A549 (cell line): ENCODE results near the gene SMCR8. TPM values are rescaled to one million over a fixed set of nuclear protein-coding genes. Genes with fewer than 3 reads are reported as not detected.

Experiments
- ATAC-seq, 2 experiments: fragments of 200-7000 bp in 1 of 2; fragments of >200 bp in 1 of 2; cut with Nextera tagmentation in 1 of 2; cut with Tn5 transposase in 1 of 2; 3 replicates each; pipeline versions ENCODE4 v1.8.0 to v1.9.1; 2018 to 2020; ENCODE audit warnings: mild to moderate bottlenecking in 1 of 2, moderate library complexity in 1 of 2
- CTCF ChIA-PET: fragments of 300-600 bp; sonication (Branson Sonifier 250); formaldehyde crosslinking; extraction: SDS; loops from one replicate; lab custom pipeline; 2021; ENCODE audit warnings: antibody characterized with exemption, inconsistent platforms; lab: Yijun Ruan, JAX
- POLR2A ChIA-PET: fragments of 350-600 bp; formaldehyde crosslinking; extraction: SDS; loops from one replicate; lab custom pipeline; 2021; ENCODE audit warnings: antibody characterized with exemption, inconsistent platforms; lab: Yijun Ruan, JAX
- DNase-seq, 2 experiments: peaks; one replicate each; pipeline versions ENCODE4 v3.0.0 to v3.0.0-alpha.2; 2011 to 2016; ENCODE audit warnings: low read depth in 1 of 2, low spot score in 1 of 2
- FAIRE-seq: peaks from 2 replicates; lab custom pipeline; 2011; peaks lifted over from hg19 to GRCh38; lab: Jason Lieb, UNC
- H3K27ac ChIP-seq, 2 experiments: fragments of >200 bp; sonication (Bioruptor Twin); formaldehyde crosslinking; 3 replicates each; pipeline ENCODE4 v1.5.1; 2016 to 2017
- H3K4me1 ChIP-seq: fragments of >200 bp; sonication (Bioruptor Twin); formaldehyde crosslinking; 3 replicates; pipeline ENCODE4 v1.6.1; 2016
- H3K4me2 ChIP-seq: fragments of >200 bp; sonication (Bioruptor Twin); formaldehyde crosslinking; 3 replicates; pipeline ENCODE4 v1.6.1; 2016
- H3K4me3 ChIP-seq: fragments of >200 bp; sonication (Bioruptor Twin); formaldehyde crosslinking; 3 replicates; pipeline ENCODE4 v1.5.1; 2016
- H3K9me3 ChIP-seq: fragments of >200 bp; sonication (Bioruptor Twin); formaldehyde crosslinking; 3 replicates; pipeline ENCODE4 v1.6.1; 2016
- CEBPB ChIP-seq, 2 experiments: fragments of >200 bp in 1 of 2; sonication (Bioruptor Twin) in 1 of 2; formaldehyde crosslinking in 1 of 2; IDR thresholded peaks; 2 replicates each; pipeline ENCODE4 v1.6.1; 2012 to 2016
- CHD2 ChIP-seq: fragments of 150-350 bp; IDR thresholded peaks from 2 replicates; pipeline ENCODE4 v1.6.1; 2014; ENCODE audit warnings: low read length; ENCODE audit not compliant: partially characterized antibody
- CHD4 ChIP-seq: fragments of 200-600 bp; sonication (generic); IDR thresholded peaks from 2 replicates; pipeline ENCODE4 v1.6.1; 2016; ENCODE audit warnings: antibody characterized with exemption, mild to moderate bottlenecking, borderline replicate concordance
- CTCF ChIP-seq: fragments of >200 bp; sonication (Bioruptor Twin); formaldehyde crosslinking; IDR thresholded peaks from 3 replicates; pipeline ENCODE4 v1.5.1; 2016
- E2F6 ChIP-seq: IDR thresholded peaks from 2 replicates; pipeline ENCODE4 v1.6.1; 2012; ENCODE audit warnings: low read depth, borderline replicate concordance
- EHMT2 ChIP-seq: fragments of 200-600 bp; sonication (generic); IDR thresholded peaks from 2 replicates; pipeline ENCODE4 v1.6.1; 2016; ENCODE audit warnings: antibody characterized with exemption, low read depth, mild to moderate bottlenecking, moderate library complexity
- ESRRA ChIP-seq: fragments of 150-350 bp; IDR thresholded peaks from 2 replicates; pipeline ENCODE4 v1.6.1; 2014; ENCODE audit warnings: mild to moderate bottlenecking, low read length, borderline replicate concordance
- HES2 ChIP-seq: fragments of >200 bp; sonication (Bioruptor Twin); formaldehyde crosslinking; IDR thresholded peaks from 2 replicates; pipeline ENCODE4 v1.6.1; 2016
- HEYL ChIP-seq: fragments of 250-450 bp; sonication (Bioruptor Pico); IDR thresholded peaks from 2 replicates; pipeline ENCODE4 v1.8.0; 2021; ENCODE audit warnings: mild to moderate bottlenecking, moderate library complexity
- HMGXB4 ChIP-seq: fragments of 250-450 bp; sonication (Bioruptor Pico); IDR thresholded peaks from 2 replicates; pipeline ENCODE4 v1.5.0; 2021; ENCODE audit warnings: mild to moderate bottlenecking, moderate library complexity, borderline replicate concordance
- HOXB5 ChIP-seq: fragments of 250-450 bp; sonication (Bioruptor Pico); IDR thresholded peaks from 2 replicates; pipeline ENCODE4 v1.5.0; 2020; ENCODE audit warnings: mild to moderate bottlenecking, moderate library complexity
- JUNB ChIP-seq: fragments of >200 bp; sonication (Bioruptor Twin); formaldehyde crosslinking; IDR thresholded peaks from 2 replicates; pipeline ENCODE4 v1.6.1; 2016
- KDM1A ChIP-seq: fragments of 200-600 bp; sonication (generic); IDR thresholded peaks from 2 replicates; pipeline ENCODE4 v1.6.1; 2016; ENCODE audit warnings: low read depth, mild to moderate bottlenecking
- NFE2L2 ChIP-seq: fragments of 150-350 bp; conservative IDR thresholded peaks from 2 replicates; pipeline ENCODE4 v1.6.1; 2014; ENCODE audit warnings: low read length
- PHF8 ChIP-seq: fragments of 200-600 bp; sonication (generic); IDR thresholded peaks from 2 replicates; pipeline ENCODE4 v1.6.1; 2016; ENCODE audit warnings: low read depth, mild to moderate bottlenecking, antibody characterized with exemption, moderate library complexity, borderline replicate concordance
- POLR2A ChIP-seq: IDR thresholded peaks from 2 replicates; pipeline ENCODE4 v1.6.1; 2012; ENCODE audit warnings: mild to moderate bottlenecking, low read length
- RARB ChIP-seq: fragments of 250-450 bp; sonication (Bioruptor Pico); IDR thresholded peaks from 2 replicates; pipeline ENCODE4 v1.8.0; 2021; ENCODE audit warnings: mild to moderate bottlenecking, moderate library complexity
- RCOR1 ChIP-seq: fragments of 150-350 bp; IDR thresholded peaks from 2 replicates; pipeline ENCODE4 v1.6.1; 2014; ENCODE audit warnings: antibody characterized with exemption, low read length, low read depth
- REST ChIP-seq: fragments of 200-600 bp; sonication (generic); IDR thresholded peaks from 2 replicates; pipeline ENCODE4 v1.6.1; 2016; ENCODE audit warnings: antibody characterized with exemption, mild to moderate bottlenecking, moderate library complexity
- SMC3 ChIP-seq: fragments of >200 bp; sonication (Bioruptor Twin); formaldehyde crosslinking; IDR thresholded peaks from 3 replicates; pipeline ENCODE4 v1.6.1; 2018; ENCODE audit warnings: inconsistent platforms
- TFCP2L1 ChIP-seq: fragments of 250-450 bp; sonication (Bioruptor Pico); IDR thresholded peaks from 2 replicates; pipeline ENCODE4 v1.5.0; 2021; ENCODE audit warnings: mild to moderate bottlenecking
- USF2 ChIP-seq: fragments of 450-650 bp; IDR thresholded peaks from 2 replicates; pipeline ENCODE4 v1.6.1; 2014; ENCODE audit warnings: antibody characterized with exemption
- ZC3H11A ChIP-seq: fragments of 450-650 bp; IDR thresholded peaks from 2 replicates; pipeline ENCODE4 v1.6.1; 2014; ENCODE audit warnings: antibody characterized with exemption, mild to moderate bottlenecking
- ZNF302 ChIP-seq: fragments of 250-450 bp; sonication (Bioruptor Pico); IDR thresholded peaks from 2 replicates; pipeline ENCODE4 v1.9.0; 2021; ENCODE audit warnings: inconsistent platforms, mild to moderate bottlenecking, moderate library complexity
- ZSCAN20 ChIP-seq: fragments of 250-450 bp; sonication (Bioruptor Pico); IDR thresholded peaks from 2 replicates; pipeline ENCODE4 v1.8.0; 2022; ENCODE audit warnings: mild to moderate bottlenecking, moderate library complexity
- WGBS: methylation state at CpG from one replicate; pipeline ENCODE4 v1.1.6; 2017; ENCODE audit errors: missing lambda C conversion rate; 5-methylcytosine and 5-hydroxymethylcytosine counted together
- polyA plus RNA-seq, 4 experiments: library from polyadenylated mRNA; depleted of rRNA in 3 of 4; stranded (reverse); fragments of >200 nt; fragmentation: RNase III in 1 of 4; extraction: RNeasy Plus Mini Kit Qiagen cat#74134 plus additional on column Dnase treatment in 1 of 4; gene quantifications; 2 replicates in 3 of 4; 3 replicates in 1 of 4; pipeline ENCODE4 v1.2.3, GENCODE V29; 2011 to 2017

The SMCR8 gene
- polyA plus RNA-seq, 2 of the 4 experiments (the other 2 are of a cell fraction), result 12.3 to 15.8 TPM

GRCh38 chr17:18281788-18282187 is 33.3 kb upstream of the SMCR8 start:
- POLR2A ChIA-PET, result no interaction called here
- Histone ChIP-seq H3K4me2 (no peak overlapping the region), H3K4me3 (no peak overlapping the region), H3K9me3 (no peaks in the 10 kb centered on the region), H3K27ac (no peak overlapping the region), H3K4me1 (peaks cover 3% of the 10 kb centered on the region; the same call in 1 of the 3 replicates)
- DNase-seq, result no peak
- WGBS, result 91% methylated on average over 6 of the region's 6 CpGs
- CTCF ChIA-PET, result interaction anchor here (1.1 to 4.3 kb wide), 3 partner anchors 11 to 33 kb away, joined by 3 to 16 read pairs (median 5); no protein-coding TSS in a partner anchor
- TF ChIP-seq ZNF302 (CRISPR knock-in tag) (no peak), CTCF (no peak), CHD4 (no peak), CHD2 (no peak), ESRRA (no peak), USF2 (no peak), HMGXB4 (no peak), HEYL (CRISPR knock-in tag) (no peak), ZC3H11A (no peak), NFE2L2 (no peak), RCOR1 (no peak), HES2 (no peak), POLR2A (no peak), E2F6 (no peak)
- peak; percentile 65 for FAIRE-seq
- ATAC-seq, result no peak

GRCh38 chr17:18285296-18285695 is 29.8 kb upstream of the SMCR8 start:
- ChIA-PET POLR2A (no interaction called here), CTCF (interaction anchor here (0.8 to 2.6 kb wide), 5 partner anchors 10 to 68 kb away, joined by 3 to 8 read pairs (median 3); no protein-coding TSS in a partner anchor)
- H3K4me3 ChIP-seq, result no peak overlapping the region
- FAIRE-seq, result no peak
- no peak overlapping the region for H3K4me2 ChIP-seq
- ATAC-seq, result no peak
- H3K9me3 ChIP-seq, result no peaks in the 10 kb centered on the region
- WGBS, result 93% methylated on average over 11 of the region's 11 CpGs
- DNase-seq, result no peak
- no peak overlapping the region for H3K27ac ChIP-seq
- H3K4me1 ChIP-seq, result no peaks in the 10 kb centered on the region
- TF ChIP-seq SMC3, result no peak
- no peak for TF ChIP-seq PHF8
- TF ChIP-seq KDM1A, result no peak
- no peak for TF ChIP-seq JUNB
- TF ChIP-seq EHMT2, result no peak
- TF ChIP-seq TFCP2L1, result no peak
- no peak for TF ChIP-seq CEBPB (IDR thresholded peaks at IDR 0.05)
- TF ChIP-seq RARB (CRISPR knock-in tag), result no peak
- TF ChIP-seq CTCF, result no peak
- no peak for TF ChIP-seq HES2
- TF ChIP-seq CHD2, result no peak
- TF ChIP-seq E2F6, result no peak
- no peak for TF ChIP-seq REST
- TF ChIP-seq ZSCAN20 (CRISPR knock-in tag), result no peak
- no peak for TF ChIP-seq HOXB5 (CRISPR knock-in tag)
